Ascending aorta (tissue), 2 donors: ENCODE measurements around the gene SOX12. TPM values are rescaled to one million over a fixed set of nuclear protein-coding genes. Genes with fewer than 3 reads are reported as not detected.

Experiments used
- DNase-seq, 2 donors: peaks; one replicate each; pipeline ENCODE4 v3.0.0-alpha.2; 2019; ENCODE audit warnings: low spot score in 2 of 2
- H3K27ac ChIP-seq, 2 donors: fragments of 200-600 bp; sonication (generic); one replicate each; pipeline ENCODE4 v1.5.1; 2016 to 2017; ENCODE audit warnings: mild to moderate bottlenecking in 1 of 2
- H3K27me3 ChIP-seq: fragments of 200-600 bp; sonication (generic); one replicate; pipeline ENCODE4 v1.5.1; 2017
- H3K36me3 ChIP-seq, 2 donors: fragments of 200-600 bp; sonication (generic); one replicate each; pipeline ENCODE4 v1.5.1; 2016
- H3K4me1 ChIP-seq, 2 donors: fragments of 200-600 bp; sonication (generic); one replicate each; pipeline ENCODE4 v1.5.1; 2016 to 2017; ENCODE audit warnings: mild to moderate bottlenecking in 1 of 2
- H3K4me3 ChIP-seq, 2 donors: fragments of 200-600 bp; sonication (generic); one replicate each; pipeline ENCODE4 v1.5.1; 2016 to 2017; ENCODE audit warnings: mild to moderate bottlenecking in 1 of 2
- H3K9me3 ChIP-seq, 2 donors: fragments of 200-600 bp; sonication (generic); one replicate each; pipeline ENCODE4 v1.5.1; 2016
- intact Hi-C: fragments of 100-400 bp; cut with DNase I; formaldehyde crosslinking; loops from one replicate; pipeline ENCODE4 v1.15.1; 2023
- total RNA-seq: library from RNA; depleted of rRNA; stranded (reverse); fragments of >200 nt; gene quantifications from one replicate; pipeline ENCODE4 v1.1.0, GENCODE V29; 2016
- TF ChIP-seq, protein P1 (sequence below), 3 experiments: fragments of 200-600 bp in 2 of 3; fragments of 450-650 bp in 1 of 3; sonication (generic) in 2 of 3; IDR thresholded peaks; one replicate each; pipeline ENCODE4 v1.5.1; 2016 to 2019; ENCODE audit warnings: antibody characterized with exemption in 3 of 3, mild to moderate bottlenecking in 1 of 3, moderate library complexity in 1 of 3

SOX12 gene
- total RNA-seq, 1 donor from 2014 or later, result 6.2 TPM

DNA sequence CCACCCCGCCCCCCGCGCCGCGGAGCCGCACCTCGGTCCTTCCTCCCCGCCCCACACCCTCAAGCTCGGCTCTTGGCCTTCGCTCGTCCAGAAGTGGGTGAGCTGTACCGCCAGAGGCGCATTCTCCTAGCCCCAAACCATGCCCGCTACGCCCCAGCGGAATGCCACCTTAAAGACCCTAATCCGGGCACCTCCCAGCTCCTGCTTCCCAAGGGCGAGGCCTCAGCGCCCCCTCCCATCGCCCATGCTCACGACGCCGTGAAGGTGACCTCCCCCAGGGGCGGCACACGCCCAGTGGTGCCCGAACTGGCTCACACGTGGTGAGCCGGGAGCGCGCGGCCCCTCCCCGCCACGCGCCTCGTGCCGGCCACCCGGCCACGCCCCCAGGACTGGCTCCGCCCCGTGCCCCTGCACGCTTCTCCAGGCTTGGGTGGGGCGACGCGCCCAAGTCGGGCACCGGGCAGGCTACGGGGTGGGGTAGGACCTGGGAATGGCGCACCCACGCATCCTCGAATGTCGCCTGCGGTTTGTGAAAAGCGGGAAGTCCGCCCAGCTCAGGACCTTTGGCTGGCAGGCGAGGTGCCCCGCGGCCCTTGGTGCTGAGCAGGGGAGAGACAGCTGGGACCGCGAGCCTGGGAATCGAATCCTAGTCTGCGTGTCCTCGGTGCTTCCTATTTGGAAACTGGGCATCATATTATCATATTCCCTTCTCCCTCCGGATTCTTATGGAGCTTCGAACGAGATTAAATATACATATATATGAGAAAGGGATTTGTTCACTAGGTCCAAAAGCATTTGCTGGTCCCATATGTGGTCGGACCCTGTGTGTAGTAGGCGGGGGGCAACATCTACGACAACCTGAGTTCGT is 941 bp upstream of the SOX12 start:
- Histone ChIP-seq H3K4me1 (peaks cover 0 to 5% of the 10 kb centered on the region in 2 donors), H3K4me3 (peak overlapping the region; percentile 64 to 93), H3K27ac (peak overlapping the region; percentile 92 to 98), H3K27me3 (no peaks in the 10 kb centered on the region), H3K9me3 (no peaks in the 10 kb centered on the region), H3K36me3 (no peaks in the 10 kb centered on the region)
- TF ChIP-seq, protein P1, sequence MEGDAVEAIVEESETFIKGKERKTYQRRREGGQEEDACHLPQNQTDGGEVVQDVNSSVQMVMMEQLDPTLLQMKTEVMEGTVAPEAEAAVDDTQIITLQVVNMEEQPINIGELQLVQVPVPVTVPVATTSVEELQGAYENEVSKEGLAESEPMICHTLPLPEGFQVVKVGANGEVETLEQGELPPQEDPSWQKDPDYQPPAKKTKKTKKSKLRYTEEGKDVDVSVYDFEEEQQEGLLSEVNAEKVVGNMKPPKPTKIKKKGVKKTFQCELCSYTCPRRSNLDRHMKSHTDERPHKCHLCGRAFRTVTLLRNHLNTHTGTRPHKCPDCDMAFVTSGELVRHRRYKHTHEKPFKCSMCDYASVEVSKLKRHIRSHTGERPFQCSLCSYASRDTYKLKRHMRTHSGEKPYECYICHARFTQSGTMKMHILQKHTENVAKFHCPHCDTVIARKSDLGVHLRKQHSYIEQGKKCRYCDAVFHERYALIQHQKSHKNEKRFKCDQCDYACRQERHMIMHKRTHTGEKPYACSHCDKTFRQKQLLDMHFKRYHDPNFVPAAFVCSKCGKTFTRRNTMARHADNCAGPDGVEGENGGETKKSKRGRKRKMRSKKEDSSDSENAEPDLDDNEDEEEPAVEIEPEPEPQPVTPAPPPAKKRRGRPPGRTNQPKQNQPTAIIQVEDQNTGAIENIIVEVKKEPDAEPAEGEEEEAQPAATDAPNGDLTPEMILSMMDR (IDR thresholded peaks at IDR 0.05), result peak in 2 of 3 experiments; percentile 31 to 36
- intact Hi-C loops, result loop anchor here (1.0 to 10.0 kb wide), 4 partner anchors 14 to 1570 kb away; partner anchors contain the start of genes C20orf96, FKBP1A and SIRPA
- peak; percentile 76 to 95 for DNase-seq

DNA sequence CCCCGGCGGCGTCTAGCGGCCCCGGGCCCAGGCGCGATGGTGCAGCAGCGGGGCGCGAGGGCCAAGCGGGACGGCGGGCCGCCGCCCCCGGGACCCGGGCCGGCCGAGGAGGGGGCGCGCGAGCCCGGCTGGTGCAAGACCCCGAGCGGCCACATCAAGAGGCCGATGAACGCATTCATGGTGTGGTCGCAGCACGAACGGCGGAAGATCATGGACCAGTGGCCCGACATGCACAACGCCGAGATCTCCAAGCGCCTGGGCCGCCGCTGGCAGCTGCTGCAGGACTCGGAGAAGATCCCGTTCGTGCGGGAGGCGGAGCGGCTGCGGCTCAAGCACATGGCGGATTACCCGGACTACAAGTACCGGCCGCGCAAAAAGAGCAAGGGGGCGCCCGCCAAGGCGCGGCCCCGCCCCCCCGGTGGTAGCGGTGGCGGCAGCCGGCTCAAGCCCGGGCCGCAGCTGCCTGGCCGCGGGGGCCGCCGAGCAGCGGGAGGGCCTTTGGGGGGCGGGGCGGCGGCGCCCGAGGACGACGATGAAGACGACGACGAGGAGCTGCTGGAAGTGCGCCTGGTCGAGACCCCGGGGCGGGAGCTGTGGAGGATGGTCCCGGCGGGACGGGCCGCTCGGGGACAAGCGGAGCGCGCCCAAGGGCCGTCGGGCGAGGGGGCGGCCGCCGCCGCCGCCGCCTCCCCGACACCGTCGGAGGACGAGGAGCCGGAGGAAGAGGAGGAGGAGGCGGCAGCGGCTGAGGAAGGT is 715 bp downstream of the SOX12 start:
- Histone ChIP-seq H3K4me3 (peak overlapping the region; percentile 64 to 93), H3K36me3 (no peaks in the 10 kb centered on the region), H3K27me3 (no peaks in the 10 kb centered on the region), H3K4me1 (peaks cover 0 to 5% of the 10 kb centered on the region in 2 donors), H3K9me3 (no peaks in the 10 kb centered on the region), H3K27ac (peak overlapping the region; percentile 77 to 98)
- peak in 1 of 2 donors; percentile 82 for DNase-seq
- TF ChIP-seq, protein P1 (IDR thresholded peaks at IDR 0.05), result no peak
- intact Hi-C loops, result loop anchor here (1.0 to 10.0 kb wide), 4 partner anchors 21 to 1569 kb away; partner anchors contain the start of genes FKBP1A, NRSN2 and SIRPA

DNA sequence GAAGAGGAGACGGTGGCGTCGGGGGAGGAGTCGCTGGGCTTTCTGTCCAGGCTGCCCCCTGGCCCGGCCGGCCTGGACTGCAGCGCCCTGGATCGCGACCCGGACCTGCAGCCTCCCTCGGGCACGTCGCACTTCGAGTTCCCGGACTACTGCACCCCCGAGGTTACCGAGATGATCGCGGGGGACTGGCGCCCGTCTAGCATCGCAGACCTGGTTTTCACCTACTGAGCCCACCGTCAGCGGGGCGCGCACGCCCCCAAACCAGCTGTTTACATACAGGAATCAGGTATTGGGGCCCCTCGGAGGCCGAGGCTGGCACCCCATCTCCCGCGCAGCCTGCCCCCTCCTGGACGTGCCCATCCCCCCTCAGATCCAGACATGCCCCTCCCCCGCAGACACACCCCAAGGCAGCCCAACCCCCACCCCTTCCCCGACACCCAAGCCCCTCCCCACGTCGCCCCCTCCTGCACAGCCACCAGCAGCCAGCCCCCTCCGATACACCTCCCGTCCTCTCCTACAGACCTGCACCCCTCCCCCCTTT is 1.4 kb downstream of the SOX12 start:
- DNase-seq, result no peak
- Histone ChIP-seq H3K36me3 (no peaks in the 10 kb centered on the region), H3K4me1 (peaks cover 0 to 5% of the 10 kb centered on the region in 2 donors), H3K27ac (peak overlapping the region; percentile 77 to 98), H3K4me3 (peak overlapping the region; percentile 64 to 93), H3K9me3 (no peaks in the 10 kb centered on the region), H3K27me3 (no peaks in the 10 kb centered on the region)
- intact Hi-C loops, result loop anchor here (1.0 to 10.0 kb wide), 5 partner anchors 21 to 1568 kb away; partner anchors contain the start of genes FKBP1A, NRSN2, SIRPA and ZCCHC3
- TF ChIP-seq, protein P1 (IDR thresholded peaks at IDR 0.05), result no peak

DNA sequence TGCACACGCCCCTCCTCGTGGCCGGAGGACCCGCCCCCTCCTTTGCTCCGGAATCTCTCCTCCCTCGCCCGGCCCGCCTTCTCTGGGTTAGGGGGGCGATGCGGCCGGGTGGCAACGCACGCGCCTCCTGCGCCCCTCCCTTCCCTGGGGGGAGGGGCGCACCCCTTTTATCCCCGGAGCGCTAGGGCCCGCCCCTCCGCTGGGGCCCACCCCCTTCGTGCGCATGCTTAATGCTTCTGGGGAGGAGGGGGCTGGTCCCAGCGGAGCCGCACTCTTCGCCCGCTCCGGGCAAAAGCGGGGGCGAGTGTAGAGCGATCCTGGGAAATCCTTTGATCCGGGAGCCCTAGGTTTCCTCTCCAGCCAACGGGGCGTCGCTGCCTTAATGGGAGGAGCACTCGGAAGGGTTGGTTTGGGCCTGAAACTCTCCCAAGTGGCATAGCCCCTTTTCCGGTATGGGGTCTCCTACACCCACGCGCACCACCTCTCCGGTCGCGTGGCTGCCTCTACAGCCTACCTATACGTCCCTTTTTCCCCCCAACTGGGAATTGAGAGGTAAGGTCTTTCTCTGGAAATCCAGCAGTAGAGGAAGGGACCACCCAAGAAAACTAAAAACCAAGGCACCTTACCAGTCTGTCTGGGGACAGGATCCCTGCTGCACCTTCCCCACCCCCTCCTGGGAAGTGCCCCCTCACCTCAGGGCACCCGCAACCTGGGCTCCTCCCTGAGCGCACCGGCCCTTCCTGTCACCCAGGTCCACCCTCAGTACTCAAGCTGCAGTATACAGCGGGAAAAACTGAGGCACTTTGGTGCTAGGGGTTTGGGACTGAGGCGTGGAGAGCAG is 2.1 kb downstream of the SOX12 start:
- TF ChIP-seq, protein P1 (IDR thresholded peaks at IDR 0.05), result no peak
- H3K27me3 ChIP-seq, result no peaks in the 10 kb centered on the region
- peak; percentile 21 to 87 for DNase-seq
- peak overlapping the region; percentile 77 to 98 for H3K27ac ChIP-seq
- H3K4me3 ChIP-seq, result peak overlapping the region; percentile 64 to 93
- H3K4me1 ChIP-seq, result peaks cover 0 to 5% of the 10 kb centered on the region in 2 donors
- no peaks in the 10 kb centered on the region for H3K9me3 ChIP-seq
- no peaks in the 10 kb centered on the region for H3K36me3 ChIP-seq
- intact Hi-C loops, result loop anchor here (1.0 to 10.0 kb wide), 4 partner anchors 30 to 1567 kb away; partner anchors contain the start of genes FKBP1A, SIRPA and ZCCHC3
